Lung (tissue), 12 donors: ENCODE data around the gene MRGPRD. TPM values are rescaled to one million over a fixed set of nuclear protein-coding genes. Genes with fewer than 3 reads are reported as not detected.

ENCODE experiments used
- ATAC-seq: fragments of 200-7000 bp; cut with Tn5 transposase; one replicate; pipeline ENCODE4 v1.9.1; 2020; ENCODE audit warnings: moderate number of reproducible peaks; ENCODE audit not compliant: insufficient read depth, low FRiP score
- DNase-seq, 3 donors: peaks; one replicate each; pipeline ENCODE4 v3.0.0-alpha.2; 2013 to 2017
- H3K27ac ChIP-seq, 2 donors: one replicate each; pipeline ENCODE4 v1.5.1; 2013; ENCODE audit warnings: mild to moderate bottlenecking in 2 of 2, moderate library complexity in 2 of 2, control low read depth in 1 of 2, inconsistent platforms in 1 of 2, low read depth in 1 of 2, low read length in 1 of 2
- H3K27me3 ChIP-seq, 3 donors: one replicate each; pipeline ENCODE4 v1.5.1; 2013; ENCODE audit warnings: low read length in 2 of 3; ENCODE audit not compliant: control insufficient read depth in 3 of 3, insufficient read depth in 3 of 3
- H3K36me3 ChIP-seq, 4 donors: one replicate each; pipeline ENCODE4 v1.5.1; 2013; ENCODE audit warnings: low read length in 4 of 4, mild to moderate bottlenecking in 1 of 4, moderate library complexity in 1 of 4; ENCODE audit not compliant: control insufficient read depth in 4 of 4, insufficient read depth in 4 of 4
- H3K4me1 ChIP-seq, 5 donors: one replicate each; pipeline ENCODE4 v1.5.1; 2013; ENCODE audit warnings: low read length in 5 of 5, mild to moderate bottlenecking in 2 of 5, moderate library complexity in 1 of 5; ENCODE audit not compliant: control insufficient read depth in 5 of 5, insufficient read depth in 5 of 5
- H3K4me3 ChIP-seq: one replicate; pipeline ENCODE4 v1.5.1; 2013; ENCODE audit warnings: mild to moderate bottlenecking, control low read depth, moderate library complexity
- H3K9ac ChIP-seq, 2 donors: one replicate each; pipeline ENCODE4 v1.5.1; 2013; ENCODE audit warnings: low read length in 2 of 2, control low read depth in 1 of 2; ENCODE audit not compliant: insufficient read depth in 1 of 2
- H3K9me3 ChIP-seq, 4 donors: one replicate each; pipeline ENCODE4 v1.5.1; 2013; ENCODE audit warnings: low read length in 3 of 4, mild to moderate bottlenecking in 1 of 4, moderate library complexity in 1 of 4; ENCODE audit not compliant: control insufficient read depth in 4 of 4, insufficient read depth in 3 of 4
- WGBS, 2 donors: extraction: QIAGEN DNeasy Blood & Tissue Kit; methylation state at CpG; one replicate each; pipeline ENCODE4 v1.1.7; 2013; 5-methylcytosine and 5-hydroxymethylcytosine counted together
- polyA plus RNA-seq, 2 donors: library from polyadenylated mRNA; stranded (reverse); fragments of 200-250 nt; gene quantifications; one replicate each; pipeline ENCODE4 v1.2.1, GENCODE V29; 2013
- total RNA-seq, 2 donors: library from RNA; depleted of rRNA in 1 of 2; stranded (reverse); fragments of >200 nt in 1 of 2; gene quantifications; one replicate each; pipeline ENCODE4 v1.2.1, GENCODE V29; 2014 to 2021
- TF ChIP-seq, protein P1 (sequence below): IDR thresholded peaks from 2 replicates; pipeline ENCODE4 v1.5.1; 2012; ENCODE audit warnings: mild to moderate bottlenecking; ENCODE audit errors: control extremely low read depth, extremely low read depth
- donor health status: control.
- donor health status: control.
- donor health status: Bipolar disorder and iron deficiency.
- donor health status: healthy.
- donor health status: DM: yes; HTN: yes; CAD: no.

MRGPRD gene
- total and polyA plus RNA-seq, 4 donors: not detected

DNA sequence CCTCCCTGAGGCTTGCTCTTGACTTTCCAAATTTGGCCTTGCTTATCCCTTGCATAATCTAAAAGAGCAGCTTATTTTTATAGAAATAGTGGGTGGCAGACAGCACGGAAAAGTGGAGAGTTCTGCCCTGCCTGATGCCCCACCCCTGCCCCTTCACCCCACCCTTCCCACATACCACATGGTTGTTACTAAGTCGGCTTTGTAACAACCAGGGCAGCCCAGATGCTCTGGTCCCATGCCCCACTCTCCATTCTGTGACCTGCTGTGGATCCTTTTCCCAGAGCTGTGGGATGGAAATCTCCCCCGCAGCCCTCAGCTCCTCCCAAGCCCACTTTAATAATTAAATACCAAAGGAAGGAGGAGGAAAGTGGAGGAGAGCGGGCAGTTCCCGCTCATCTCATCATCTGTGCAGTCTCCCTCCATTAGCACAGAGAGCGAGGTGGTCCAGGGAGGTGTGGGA is 21.4 kb upstream of the MRGPRD start:
- ATAC-seq (no peak), DNase-seq (no peak)
- 77 to 84% methylated on average over 6 of the region's 6 CpGs for WGBS, 2 donors
- Histone ChIP-seq H3K9ac (no peak overlapping the region), H3K27me3 (no peaks in the 10 kb centered on the region), H3K36me3 (peaks cover 0 to 2% (median 0%) of the 10 kb centered on the region in 4 donors), H3K4me3 (no peak overlapping the region), H3K9me3 (no peaks in the 10 kb centered on the region), H3K27ac (no peak overlapping the region), H3K4me1 (peaks cover 0 to 19% (median 4%) of the 10 kb centered on the region in 5 donors)
- TF ChIP-seq, protein P1, sequence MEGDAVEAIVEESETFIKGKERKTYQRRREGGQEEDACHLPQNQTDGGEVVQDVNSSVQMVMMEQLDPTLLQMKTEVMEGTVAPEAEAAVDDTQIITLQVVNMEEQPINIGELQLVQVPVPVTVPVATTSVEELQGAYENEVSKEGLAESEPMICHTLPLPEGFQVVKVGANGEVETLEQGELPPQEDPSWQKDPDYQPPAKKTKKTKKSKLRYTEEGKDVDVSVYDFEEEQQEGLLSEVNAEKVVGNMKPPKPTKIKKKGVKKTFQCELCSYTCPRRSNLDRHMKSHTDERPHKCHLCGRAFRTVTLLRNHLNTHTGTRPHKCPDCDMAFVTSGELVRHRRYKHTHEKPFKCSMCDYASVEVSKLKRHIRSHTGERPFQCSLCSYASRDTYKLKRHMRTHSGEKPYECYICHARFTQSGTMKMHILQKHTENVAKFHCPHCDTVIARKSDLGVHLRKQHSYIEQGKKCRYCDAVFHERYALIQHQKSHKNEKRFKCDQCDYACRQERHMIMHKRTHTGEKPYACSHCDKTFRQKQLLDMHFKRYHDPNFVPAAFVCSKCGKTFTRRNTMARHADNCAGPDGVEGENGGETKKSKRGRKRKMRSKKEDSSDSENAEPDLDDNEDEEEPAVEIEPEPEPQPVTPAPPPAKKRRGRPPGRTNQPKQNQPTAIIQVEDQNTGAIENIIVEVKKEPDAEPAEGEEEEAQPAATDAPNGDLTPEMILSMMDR: no peak

DNA sequence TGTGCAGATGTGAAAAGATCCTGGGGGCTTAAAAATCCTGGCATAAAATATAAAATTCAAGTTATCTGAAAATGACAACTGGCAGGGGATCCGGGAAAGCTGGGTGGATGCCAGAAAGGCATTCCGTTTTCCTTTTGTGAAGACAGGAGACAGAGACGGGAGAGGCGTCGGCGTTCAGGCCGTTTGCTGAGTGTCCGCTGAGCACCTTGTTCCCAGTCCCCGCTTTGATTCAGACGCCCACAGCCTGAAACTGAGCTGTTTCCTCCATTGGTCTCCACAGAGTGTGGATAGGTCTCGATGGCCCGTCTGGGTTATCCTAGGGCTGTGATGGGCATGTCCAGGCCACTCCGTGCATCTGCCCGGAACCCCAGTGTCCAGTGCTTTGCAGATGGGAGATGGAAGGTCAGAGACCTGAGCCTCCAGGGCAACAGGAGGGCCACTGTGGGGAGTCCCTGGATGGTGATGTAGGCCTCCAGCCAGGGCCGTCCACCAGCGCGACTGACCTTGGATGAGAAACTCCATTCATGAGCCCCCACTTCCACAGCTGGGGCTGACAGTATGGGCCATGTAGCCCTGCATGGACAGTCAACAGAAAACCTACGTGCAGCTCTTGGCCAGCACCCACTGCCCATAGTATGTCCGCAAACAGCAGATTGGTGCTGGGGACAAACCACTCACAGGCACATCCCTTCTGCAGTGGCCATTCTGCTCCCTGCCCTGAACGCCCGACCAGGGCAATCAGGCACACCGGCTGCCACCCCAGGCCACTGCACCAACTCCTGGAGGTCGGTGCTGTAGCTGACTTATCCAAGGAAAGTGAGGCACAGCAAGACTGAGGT is 20.7 kb upstream of the MRGPRD start:
- DNase-seq (peak in 1 of 3 donors; percentile 10), ATAC-seq (no peak)
- Histone ChIP-seq H3K27me3 (no peaks in the 10 kb centered on the region), H3K4me3 (no peak overlapping the region), H3K36me3 (no peaks in the 10 kb centered on the region), H3K27ac (peak overlapping the region in 1 of 2 donors; percentile 14), H3K9me3 (no peaks in the 10 kb centered on the region), H3K9ac (no peak overlapping the region), H3K4me1 (peaks cover 0 to 19% (median 4%) of the 10 kb centered on the region in 5 donors)
- 81 to 88% methylated on average over 23 of the region's 23 CpGs for WGBS, 2 donors
- TF ChIP-seq, protein P1: no peak

GRCh38 chr11:69000831-69001242 is 20.1 kb upstream of the MRGPRD start:
- Histone ChIP-seq H3K4me1 (peaks cover 0 to 19% (median 4%) of the 10 kb centered on the region in 5 donors), H3K9ac (no peak overlapping the region), H3K27ac (peak overlapping the region in 1 of 2 donors; percentile 14), H3K9me3 (no peaks in the 10 kb centered on the region), H3K27me3 (no peaks in the 10 kb centered on the region), H3K36me3 (no peaks in the 10 kb centered on the region), H3K4me3 (no peak overlapping the region)
- ATAC-seq (no peak), DNase-seq (peak; percentile 67 to 84 (median 82))
- WGBS, 2 donors: 65 to 79% methylated on average over 8 of the region's 8 CpGs
- TF ChIP-seq, protein P1: no peak
